Measurements from ENCODE around the gene ZNF586. TPM values are rescaled to one million over a fixed set of nuclear protein-coding genes. Genes with fewer than 3 reads are reported as not detected.
"Not testable (repeated sequence)": the region's sequence is repeated elsewhere in the genome, so short reads cannot be mapped to it uniquely, and the experiment has no call there.

The ZNF586 gene
- total RNA-seq, 2 experiments from 2014 or later, result 14.5 to 14.9 TPM

GRCh38 chr19:57759096-57759495 is 10.4 kb upstream of the ZNF586 start:
- H3K4me3 Mint-ChIP-seq, result no peak overlapping the region
- H3K27ac Mint-ChIP-seq, result no peak overlapping the region
- H3K9me3 Mint-ChIP-seq, result peaks cover 44% of the 10 kb centered on the region
- peaks cover 86% of the 10 kb centered on the region for H3K36me3 Mint-ChIP-seq (ENCODE audit: low read depth)
- no peak for DNase-seq
- intact Hi-C loops (cut with micrococcal nuclease), result no loop called here
- CTCF ChIA-PET, result no interaction called here
- no peaks in the 10 kb centered on the region for H3K4me1 Mint-ChIP-seq (ENCODE audit: low read depth)
- no peaks in the 10 kb centered on the region for H3K27me3 Mint-ChIP-seq (ENCODE audit: low read depth)

GRCh38 chr19:57771417-57771816 is 1.9 kb downstream of the ZNF586 start:
- DNase-seq, result no peak
- intact Hi-C loops (cut with micrococcal nuclease), result no loop called here
- Mint-ChIP-seq H3K4me3 (no peak overlapping the region), H3K36me3 (ENCODE audit: low read depth) (peaks cover 68% of the 10 kb centered on the region), H3K9me3 (peaks cover 31% of the 10 kb centered on the region), H3K4me1 (ENCODE audit: low read depth) (peaks cover 34% of the 10 kb centered on the region), H3K27me3 (ENCODE audit: low read depth) (no peaks in the 10 kb centered on the region), H3K27ac (no peak overlapping the region)
- CTCF ChIA-PET, result no interaction called here

- Mint-ChIP-seq H3K4me1 (ENCODE audit: low read depth) (peaks cover 34% of the 10 kb centered on the region), H3K36me3 (ENCODE audit: low read depth) (peaks cover 79% of the 10 kb centered on the region), H3K27me3 (ENCODE audit: low read depth) (no peaks in the 10 kb centered on the region), H3K9me3 (peaks cover 46% of the 10 kb centered on the region), H3K27ac (no peak overlapping the region), H3K4me3 (no peak overlapping the region)
- intact Hi-C loops (cut with micrococcal nuclease), result no loop called here
- CTCF ChIA-PET, result no interaction called here
- DNase-seq, result no peak
Measured at GRCh38 chr19:57773488-57773887, 4.0 kb downstream of the ZNF586 start.

GRCh38 chr19:57776764-57777296 is 7.4 kb downstream of the ZNF586 start:
- CTCF ChIA-PET, result no interaction called here
- H3K27me3 Mint-ChIP-seq (ENCODE audit: low read depth), result no peaks in the 10 kb centered on the region

GRCh38 chr19:57778336-57778735 is 8.9 kb downstream of the ZNF586 start:
- Mint-ChIP-seq H3K36me3 (ENCODE audit: low read depth) (peaks cover 85% of the 10 kb centered on the region), H3K27me3 (ENCODE audit: low read depth) (no peaks in the 10 kb centered on the region), H3K27ac (no peak overlapping the region), H3K4me1 (ENCODE audit: low read depth) (peaks cover 5% of the 10 kb centered on the region), H3K9me3 (peaks cover 59% of the 10 kb centered on the region), H3K4me3 (no peak overlapping the region)
- intact Hi-C loops (cut with micrococcal nuclease), result no loop called here
- no peak for DNase-seq
- CTCF ChIA-PET, result no interaction called here

More at GRCh38 chr19:57776764-57777296, 7.4 kb downstream of the ZNF586 start:
- H3K9me3 Mint-ChIP-seq, result peaks cover 69% of the 10 kb centered on the region
- H3K27ac Mint-ChIP-seq, result no peak overlapping the region
- H3K4me3 Mint-ChIP-seq, result no peak overlapping the region
- peaks cover 15% of the 10 kb centered on the region for H3K4me1 Mint-ChIP-seq (ENCODE audit: low read depth)
- no peak for DNase-seq
- peaks cover 93% of the 10 kb centered on the region for H3K36me3 Mint-ChIP-seq (ENCODE audit: low read depth)
- intact Hi-C loops (cut with micrococcal nuclease), result no loop called here

- no peak overlapping the region for H3K27ac Mint-ChIP-seq
Measured at GRCh38 chr19:57779220-57779845, 9.9 kb downstream of the ZNF586 start.

GRCh38 chr19:57786286-57786685 is 16.8 kb downstream of the ZNF586 start:
- no peak overlapping the region for H3K27ac Mint-ChIP-seq
- CTCF ChIA-PET, result no interaction called here
- peaks cover 69% of the 10 kb centered on the region for H3K36me3 Mint-ChIP-seq (ENCODE audit: low read depth)
- H3K4me3 Mint-ChIP-seq, result no peak overlapping the region
- intact Hi-C loops (cut with micrococcal nuclease), result no loop called here
- no peak for DNase-seq
- H3K27me3 Mint-ChIP-seq (ENCODE audit: low read depth), result no peaks in the 10 kb centered on the region
- H3K9me3 Mint-ChIP-seq, result peaks cover 43% of the 10 kb centered on the region
- no peaks in the 10 kb centered on the region for H3K4me1 Mint-ChIP-seq (ENCODE audit: low read depth)

More at GRCh38 chr19:57779220-57779845, 9.9 kb downstream of the ZNF586 start:
- no peaks in the 10 kb centered on the region for H3K4me1 Mint-ChIP-seq (ENCODE audit: low read depth)
- peaks cover 81% of the 10 kb centered on the region for H3K36me3 Mint-ChIP-seq (ENCODE audit: low read depth)
- H3K4me3 Mint-ChIP-seq, result no peak overlapping the region
- intact Hi-C loops (cut with micrococcal nuclease), result no loop called here
- H3K9me3 Mint-ChIP-seq, result peaks cover 54% of the 10 kb centered on the region
- CTCF ChIA-PET, result no interaction called here
- no peaks in the 10 kb centered on the region for H3K27me3 Mint-ChIP-seq (ENCODE audit: low read depth)
- DNase-seq, result no peak

GRCh38 chr19:57786906-57787305 is 17.4 kb downstream of the ZNF586 start:
- no peak for DNase-seq
- CTCF ChIA-PET, result no interaction called here
- Mint-ChIP-seq H3K4me1 (ENCODE audit: low read depth) (no peaks in the 10 kb centered on the region), H3K36me3 (ENCODE audit: low read depth) (peaks cover 69% of the 10 kb centered on the region), H3K4me3 (no peak overlapping the region), H3K27me3 (ENCODE audit: low read depth) (no peaks in the 10 kb centered on the region), H3K27ac (no peak overlapping the region), H3K9me3 (peaks cover 42% of the 10 kb centered on the region)
- intact Hi-C loops (cut with micrococcal nuclease), result no loop called here

GRCh38 chr19:57788114-57788692 is 18.7 kb downstream of the ZNF586 start:
- H3K4me1 Mint-ChIP-seq (ENCODE audit: low read depth), result no peaks in the 10 kb centered on the region
- peaks cover 72% of the 10 kb centered on the region for H3K36me3 Mint-ChIP-seq (ENCODE audit: low read depth)
- no peak overlapping the region for H3K4me3 Mint-ChIP-seq
- no peak overlapping the region for H3K27ac Mint-ChIP-seq
- CTCF ChIA-PET, result no interaction called here
- peaks cover 42% of the 10 kb centered on the region for H3K9me3 Mint-ChIP-seq
- intact Hi-C loops (cut with micrococcal nuclease), result no loop called here
- H3K27me3 Mint-ChIP-seq (ENCODE audit: low read depth), result no peaks in the 10 kb centered on the region
- no peak for DNase-seq

- no peak overlapping the region for H3K4me3 Mint-ChIP-seq
Measured at GRCh38 chr19:57789288-57789687, 19.8 kb downstream of the ZNF586 start.

GRCh38 chr19:57796580-57796979 is 27.1 kb downstream of the ZNF586 start:
- CTCF ChIA-PET; H3K4me1 Mint-ChIP-seq (ENCODE audit: low read depth); DNase-seq; H3K9me3 Mint-ChIP-seq; H3K4me3 Mint-ChIP-seq; H3K27ac Mint-ChIP-seq; H3K27me3 Mint-ChIP-seq (ENCODE audit: low read depth); intact Hi-C loops (cut with micrococcal nuclease): not testable (repeated sequence)
- peaks cover 53% of the 10 kb centered on the region for H3K36me3 Mint-ChIP-seq (ENCODE audit: low read depth)

More at GRCh38 chr19:57789288-57789687, 19.8 kb downstream of the ZNF586 start:
- no peak overlapping the region for H3K27ac Mint-ChIP-seq
- no peaks in the 10 kb centered on the region for H3K4me1 Mint-ChIP-seq (ENCODE audit: low read depth)
- no peaks in the 10 kb centered on the region for H3K27me3 Mint-ChIP-seq (ENCODE audit: low read depth)
- peaks cover 42% of the 10 kb centered on the region for H3K9me3 Mint-ChIP-seq
- peaks cover 78% of the 10 kb centered on the region for H3K36me3 Mint-ChIP-seq (ENCODE audit: low read depth)
- no peak for DNase-seq
- intact Hi-C loops (cut with micrococcal nuclease), result no loop called here
- CTCF ChIA-PET, result no interaction called here

GRCh38 chr19:57800696-57801095 is 31.2 kb downstream of the ZNF586 start:
- H3K9me3 Mint-ChIP-seq, result peaks cover 2% of the 10 kb centered on the region
- H3K36me3 Mint-ChIP-seq (ENCODE audit: low read depth), result peaks cover 38% of the 10 kb centered on the region
- H3K4me3 Mint-ChIP-seq, result no peak overlapping the region
- peaks cover 18% of the 10 kb centered on the region for H3K4me1 Mint-ChIP-seq (ENCODE audit: low read depth)
- H3K27me3 Mint-ChIP-seq (ENCODE audit: low read depth), result no peaks in the 10 kb centered on the region
- no peak for DNase-seq
- CTCF ChIA-PET, result no interaction called here
- intact Hi-C loops (cut with micrococcal nuclease), result no loop called here
- H3K27ac Mint-ChIP-seq, result no peak overlapping the region

GRCh38 chr19:57802269-57802668 is 32.8 kb downstream of the ZNF586 start:
- peaks cover 40% of the 10 kb centered on the region for H3K36me3 Mint-ChIP-seq (ENCODE audit: low read depth)
- peaks cover 2% of the 10 kb centered on the region for H3K9me3 Mint-ChIP-seq
- intact Hi-C loops (cut with micrococcal nuclease), result no loop called here
- peaks cover 21% of the 10 kb centered on the region for H3K4me1 Mint-ChIP-seq (ENCODE audit: low read depth)
- no peak overlapping the region for H3K4me3 Mint-ChIP-seq
- CTCF ChIA-PET, result interaction anchor here (0.6 kb wide), 1 partner anchor 65 kb away, joined by 3 read pairs; no protein-coding TSS in a partner anchor
- H3K27ac Mint-ChIP-seq, result no peak overlapping the region
- no peak for DNase-seq
- no peaks in the 10 kb centered on the region for H3K27me3 Mint-ChIP-seq (ENCODE audit: low read depth)

All from activated naive CD4-positive, alpha-beta T cell treated with anti-CD3 and anti-CD28 coated beads for 36 hours (primary cell).